HUES48 (cell line): Measurements from ENCODE around the gene COA1.
"Not testable (repeated sequence)": the region's sequence is repeated elsewhere in the genome, so short reads cannot be mapped to it uniquely, and the experiment has no call there.

Experiments
- H3K27ac ChIP-seq: one replicate; pipeline ENCODE4 v1.7.0; 2013; ENCODE audit warnings: low read depth, low read length, inconsistent platforms
- H3K27me3 ChIP-seq: 2 replicates; pipeline ENCODE4 v1.6.1; 2013; ENCODE audit warnings: mild to moderate bottlenecking, low read length; ENCODE audit not compliant: control insufficient read depth, insufficient read depth
- H3K36me3 ChIP-seq: 2 replicates; pipeline ENCODE4 v1.6.1; 2013; ENCODE audit warnings: low read length; ENCODE audit not compliant: control insufficient read depth, insufficient read depth
- H3K4me1 ChIP-seq: 2 replicates; pipeline ENCODE4 v1.6.1; 2013; ENCODE audit warnings: mild to moderate bottlenecking, low read length; ENCODE audit not compliant: control insufficient read depth, insufficient read depth
- H3K4me3 ChIP-seq: 2 replicates; pipeline ENCODE4 v1.5.1; 2013; ENCODE audit warnings: mild to moderate bottlenecking, low read depth, low read length
- H3K9ac ChIP-seq: 2 replicates; pipeline ENCODE4 v1.6.1; 2013; ENCODE audit warnings: mild to moderate bottlenecking, low read depth, low read length, moderate library complexity
- H3K9me3 ChIP-seq: 2 replicates; pipeline ENCODE4 v1.6.1; 2013; ENCODE audit warnings: low read length; ENCODE audit not compliant: control insufficient read depth, insufficient read depth

Gene COA1

DNA sequence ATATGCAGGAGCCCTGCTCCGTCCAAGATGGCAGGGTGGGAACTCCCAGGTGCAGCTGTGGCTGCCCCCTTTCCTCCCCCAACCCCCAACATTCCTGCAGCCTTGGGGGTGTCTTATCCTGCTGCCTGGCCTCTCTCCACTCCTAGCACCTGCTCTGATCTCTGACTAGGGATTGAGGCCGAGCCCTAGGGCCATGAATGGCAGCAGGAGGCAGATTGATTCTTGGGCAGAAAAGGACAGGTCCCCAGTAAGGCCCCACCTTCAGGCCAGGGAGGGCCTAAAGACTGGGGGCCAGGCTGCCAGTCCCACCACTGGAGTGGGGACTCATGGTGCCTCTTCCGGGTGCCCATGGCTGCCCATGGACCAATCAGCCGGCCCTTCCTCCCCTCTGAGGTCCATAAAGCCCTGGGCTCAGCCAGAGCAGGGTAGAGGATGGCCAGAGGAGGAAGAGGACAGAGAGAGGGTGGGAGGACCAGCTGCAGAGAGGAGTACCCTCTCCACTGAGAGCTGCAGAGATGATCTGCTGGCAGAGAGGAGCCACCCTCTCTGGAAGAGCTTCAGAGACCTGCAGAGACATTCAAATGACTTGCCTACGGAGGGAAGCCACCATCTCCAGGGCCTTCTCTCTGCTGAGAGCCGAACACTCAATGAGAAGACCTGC, 8.3 kb upstream of the COA1 start:
- Histone ChIP-seq H3K4me1 (no peaks in the 10 kb centered on the region), H3K27ac (no peak overlapping the region), H3K9me3 (no peaks in the 10 kb centered on the region), H3K36me3 (no peaks in the 10 kb centered on the region), H3K4me3 (no peak overlapping the region), H3K9ac (no peak overlapping the region), H3K27me3 (no peaks in the 10 kb centered on the region)

DNA sequence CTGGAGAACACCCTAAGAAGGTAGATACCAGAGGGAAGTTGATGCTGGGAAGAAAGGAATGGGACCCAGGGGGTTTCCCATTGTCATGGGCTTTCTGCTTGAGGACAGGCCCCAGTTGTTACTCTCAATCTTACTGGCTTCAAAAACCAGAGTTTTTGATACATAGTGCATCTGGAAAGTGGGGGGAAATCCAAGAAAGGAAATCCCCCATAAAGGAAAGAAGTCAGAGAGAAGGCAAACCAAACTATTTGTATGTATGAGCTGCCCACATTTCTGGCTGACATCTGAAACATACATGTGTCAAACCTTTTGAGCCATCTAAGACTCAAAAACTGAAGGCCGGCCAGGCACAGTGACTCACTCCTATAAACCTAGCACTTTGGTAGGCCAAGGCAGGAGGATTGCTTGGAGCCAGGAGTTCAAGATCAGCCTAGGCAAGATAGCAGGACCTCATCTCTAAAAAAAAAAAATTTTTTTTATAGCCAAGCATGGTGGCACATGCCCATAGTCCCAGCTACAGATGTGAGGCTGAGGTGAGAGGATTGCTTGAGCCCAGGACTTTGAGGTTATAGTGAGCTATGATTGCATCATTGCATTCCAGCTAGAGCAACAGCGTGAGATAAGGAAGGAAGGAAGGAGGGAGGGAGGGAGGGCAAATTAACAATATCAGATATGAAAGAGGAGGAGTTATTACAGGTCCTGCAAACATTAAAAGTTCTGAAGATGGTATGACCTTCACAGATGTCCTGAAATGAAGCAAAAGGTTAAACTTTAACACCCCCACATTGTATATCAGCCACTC, 6.7 kb upstream of the COA1 start:
- Histone ChIP-seq H3K9ac (no peak overlapping the region), H3K4me1 (no peaks in the 10 kb centered on the region), H3K27me3 (no peaks in the 10 kb centered on the region), H3K36me3 (no peaks in the 10 kb centered on the region), H3K27ac (no peak overlapping the region), H3K4me3 (no peak overlapping the region), H3K9me3 (no peaks in the 10 kb centered on the region)

DNA sequence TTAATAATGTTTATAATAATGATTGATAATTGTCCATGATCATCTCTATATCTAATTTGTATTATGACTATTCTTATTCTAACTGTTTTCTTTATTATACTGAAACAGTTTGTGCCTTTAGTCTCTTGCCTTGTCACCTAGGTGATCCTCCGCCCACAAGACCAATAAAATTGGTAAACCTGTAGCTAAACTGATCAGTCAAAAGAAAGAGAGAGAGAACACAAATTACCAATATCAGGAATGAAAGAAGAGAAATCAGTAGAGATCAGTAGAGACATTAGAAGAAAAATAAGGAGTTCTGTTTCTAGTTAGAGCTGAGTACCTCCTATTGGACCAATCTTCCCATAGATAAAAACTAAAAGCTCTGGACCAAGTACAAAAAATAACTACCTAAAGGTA, 6.1 kb upstream of the COA1 start:
- no peak overlapping the region for H3K9ac ChIP-seq
- H3K4me3 ChIP-seq, result no peak overlapping the region
- H3K9me3 ChIP-seq, result no peaks in the 10 kb centered on the region
- no peaks in the 10 kb centered on the region for H3K36me3 ChIP-seq
- H3K27me3 ChIP-seq, result no peaks in the 10 kb centered on the region
- no peaks in the 10 kb centered on the region for H3K4me1 ChIP-seq
- H3K27ac ChIP-seq, result no peak overlapping the region

DNA sequence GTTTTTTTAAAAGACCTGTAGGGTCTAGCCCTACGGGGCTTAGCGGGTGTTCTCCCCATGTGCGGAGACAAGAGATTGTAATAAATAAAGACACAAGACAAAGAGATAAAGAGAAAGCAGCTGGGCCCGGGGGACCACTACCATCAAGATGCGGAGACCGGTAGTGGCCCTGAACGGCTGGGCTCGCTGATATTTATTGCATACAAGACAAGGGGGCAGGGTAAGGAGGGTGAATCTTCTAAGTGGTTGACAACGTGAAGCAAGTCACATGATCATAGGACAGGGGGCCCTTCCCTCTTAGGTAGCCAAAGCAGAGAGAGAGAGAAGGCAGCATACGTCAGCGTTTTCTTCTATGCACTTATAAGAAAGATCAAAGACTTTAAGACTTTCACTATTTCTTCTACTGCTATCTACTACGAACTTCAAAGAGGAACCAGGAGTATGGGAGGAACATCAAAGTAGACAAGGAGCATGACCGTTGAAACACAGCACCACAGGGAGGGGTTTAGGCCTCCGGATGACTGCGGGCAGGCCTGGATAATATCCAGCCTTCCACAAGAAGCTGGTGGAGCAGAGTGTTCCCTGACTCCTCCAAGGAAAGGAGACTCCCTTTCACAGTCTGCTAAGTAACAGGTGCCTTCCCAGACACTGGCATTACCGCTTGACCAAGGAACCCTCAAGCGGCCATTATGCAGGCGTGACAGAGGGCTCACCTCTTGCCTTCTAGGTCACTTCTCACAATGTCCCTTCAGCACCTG, 5.4 kb upstream of the COA1 start:
- H3K9me3 ChIP-seq, H3K4me3 ChIP-seq, H3K4me1 ChIP-seq, H3K9ac ChIP-seq, H3K27ac ChIP-seq, H3K36me3 ChIP-seq, H3K27me3 ChIP-seq: not testable (repeated sequence)

DNA sequence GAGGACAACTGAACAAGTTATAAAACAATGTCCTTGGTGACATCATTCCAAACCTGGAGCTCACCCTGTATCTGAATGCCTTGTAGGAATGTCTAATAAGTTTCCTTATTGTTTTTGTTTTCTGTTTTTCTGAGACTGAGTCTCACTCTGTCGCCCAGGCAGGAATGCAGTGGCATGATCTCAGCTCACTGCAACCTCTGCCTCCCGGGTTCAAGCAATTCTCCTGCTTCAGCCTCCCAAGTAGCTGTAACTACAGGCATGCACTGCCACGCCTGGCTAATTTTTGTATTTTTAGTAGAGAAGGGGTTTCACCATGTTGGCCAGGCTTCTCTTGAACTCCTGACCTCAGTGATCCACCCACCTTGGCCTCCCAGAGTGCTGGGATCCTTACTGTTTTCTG, 2.2 kb upstream of the COA1 start:
- H3K9ac ChIP-seq, H3K36me3 ChIP-seq, H3K27ac ChIP-seq, H3K4me1 ChIP-seq, H3K27me3 ChIP-seq, H3K4me3 ChIP-seq, H3K9me3 ChIP-seq: not testable (repeated sequence)

DNA sequence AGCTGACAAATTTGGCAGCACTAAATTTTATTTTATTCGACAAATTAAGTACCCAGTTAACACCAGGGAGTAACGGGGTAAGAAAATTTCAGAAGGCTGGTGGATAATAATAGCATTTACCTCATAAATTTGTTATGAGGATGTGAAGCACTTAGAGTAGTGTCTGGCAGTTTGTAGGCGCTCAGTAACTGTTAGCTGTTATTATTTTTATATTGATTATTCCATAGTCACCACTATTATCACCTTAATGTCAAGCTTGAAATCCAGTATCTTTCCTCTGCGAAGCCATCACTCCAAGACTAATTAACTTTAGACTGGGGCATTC, 563 bp upstream of the COA1 start:
- no peaks in the 10 kb centered on the region for H3K9me3 ChIP-seq
- peak overlapping the region; percentile 79 for H3K27ac ChIP-seq
- H3K4me3 ChIP-seq, result peak overlapping the region; percentile 97
- peaks cover 9% of the 10 kb centered on the region for H3K4me1 ChIP-seq
- H3K36me3 ChIP-seq, result no peaks in the 10 kb centered on the region
- no peaks in the 10 kb centered on the region for H3K27me3 ChIP-seq
- peak overlapping the region; percentile 87 for H3K9ac ChIP-seq

DNA sequence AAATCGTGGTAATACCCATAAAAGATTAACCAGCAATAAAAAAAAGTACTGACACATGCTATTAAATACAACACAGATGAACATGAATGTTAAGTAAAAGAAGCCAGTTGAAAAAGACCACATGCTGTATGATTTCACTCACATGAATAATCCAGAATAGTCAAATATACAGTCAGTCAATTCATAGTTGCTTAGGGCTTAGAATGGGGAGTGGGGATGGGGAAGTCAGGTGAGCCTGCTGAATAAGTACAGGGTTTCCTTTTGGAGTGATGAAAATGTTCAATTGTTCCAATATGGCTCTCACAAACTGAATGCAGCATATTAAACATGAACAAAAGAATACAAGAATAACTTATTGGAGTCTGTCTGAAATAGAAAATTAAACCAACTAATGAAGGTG, 1.8 kb downstream of the COA1 start:
- no peak overlapping the region for H3K4me3 ChIP-seq
- no peaks in the 10 kb centered on the region for H3K9me3 ChIP-seq
- no peaks in the 10 kb centered on the region for H3K36me3 ChIP-seq
- no peak overlapping the region for H3K9ac ChIP-seq
- peaks cover 9% of the 10 kb centered on the region for H3K4me1 ChIP-seq
- no peak overlapping the region for H3K27ac ChIP-seq
- no peaks in the 10 kb centered on the region for H3K27me3 ChIP-seq

DNA sequence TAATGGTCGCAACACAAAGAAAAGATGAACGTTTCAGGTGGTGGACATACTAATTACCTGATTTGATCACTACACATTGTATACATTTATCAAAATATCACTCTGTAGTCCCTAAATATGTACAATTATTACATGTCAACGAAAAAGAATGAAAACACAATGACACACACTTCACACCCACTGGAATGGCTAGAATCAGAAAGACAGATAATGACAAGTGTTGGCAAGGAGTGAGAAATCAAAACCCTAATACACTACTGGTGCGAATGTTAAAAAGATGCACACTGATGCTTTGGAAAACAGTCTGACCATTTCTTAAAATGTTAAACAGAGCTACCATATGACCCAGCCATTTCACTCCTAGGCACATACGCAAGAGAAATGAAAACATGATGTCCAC, 2.3 kb downstream of the COA1 start:
- H3K4me3 ChIP-seq, result no peak overlapping the region
- H3K27ac ChIP-seq, result no peak overlapping the region
- H3K4me1 ChIP-seq, result peaks cover 9% of the 10 kb centered on the region
- H3K9ac ChIP-seq, result no peak overlapping the region
- H3K27me3 ChIP-seq, result no peaks in the 10 kb centered on the region
- no peaks in the 10 kb centered on the region for H3K9me3 ChIP-seq
- H3K36me3 ChIP-seq, result no peaks in the 10 kb centered on the region

DNA sequence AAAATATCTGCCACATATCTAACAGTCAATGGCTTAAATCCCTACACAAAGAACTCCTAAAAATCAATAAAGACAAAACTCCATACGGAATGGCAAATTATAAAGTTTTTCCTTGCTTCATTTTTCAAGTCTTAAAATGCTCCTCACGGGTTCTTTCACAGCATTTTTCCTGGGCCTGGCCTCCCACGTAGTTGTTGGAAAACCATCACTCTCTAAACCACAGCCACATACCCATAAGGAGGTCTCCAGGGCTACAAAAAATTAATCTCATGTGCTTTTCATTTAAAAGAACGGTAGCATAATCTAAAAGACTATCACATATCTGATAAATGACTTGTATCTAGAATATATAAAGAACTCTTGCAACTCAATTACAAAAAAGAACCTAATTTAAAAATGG, 2.9 kb downstream of the COA1 start:
- H3K4me3 ChIP-seq, result no peak overlapping the region
- H3K27ac ChIP-seq, result no peak overlapping the region
- H3K36me3 ChIP-seq, result no peaks in the 10 kb centered on the region
- H3K9ac ChIP-seq, result no peak overlapping the region
- no peaks in the 10 kb centered on the region for H3K27me3 ChIP-seq
- peaks cover 9% of the 10 kb centered on the region for H3K4me1 ChIP-seq
- no peaks in the 10 kb centered on the region for H3K9me3 ChIP-seq

DNA sequence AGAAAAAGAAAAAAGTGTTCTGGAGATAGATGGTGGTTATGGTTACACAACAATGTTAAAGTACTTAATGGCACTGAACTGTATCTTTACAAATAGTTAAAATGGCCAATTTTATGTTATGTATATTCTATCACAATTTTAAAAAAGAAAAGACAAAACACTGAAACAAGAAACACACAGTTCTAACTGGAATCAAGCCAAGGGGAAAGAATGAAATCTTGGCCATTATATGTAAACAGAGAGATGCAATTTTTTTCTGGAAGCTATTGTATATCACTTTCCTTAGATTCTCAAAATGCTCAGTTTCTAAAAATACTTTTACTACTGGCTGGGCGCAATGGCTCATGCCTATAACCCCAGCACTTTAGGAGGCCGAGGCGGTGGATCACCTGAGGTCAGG, 4.1 kb downstream of the COA1 start:
- no peak overlapping the region for H3K4me3 ChIP-seq
- H3K27ac ChIP-seq, result no peak overlapping the region
- no peaks in the 10 kb centered on the region for H3K9me3 ChIP-seq
- H3K9ac ChIP-seq, result no peak overlapping the region
- peaks cover 9% of the 10 kb centered on the region for H3K4me1 ChIP-seq
- no peaks in the 10 kb centered on the region for H3K27me3 ChIP-seq
- 0 out of 2 replicates have a peak, but pooled peaks cover 5% of the 10 kb centered on the region for H3K36me3 ChIP-seq

DNA sequence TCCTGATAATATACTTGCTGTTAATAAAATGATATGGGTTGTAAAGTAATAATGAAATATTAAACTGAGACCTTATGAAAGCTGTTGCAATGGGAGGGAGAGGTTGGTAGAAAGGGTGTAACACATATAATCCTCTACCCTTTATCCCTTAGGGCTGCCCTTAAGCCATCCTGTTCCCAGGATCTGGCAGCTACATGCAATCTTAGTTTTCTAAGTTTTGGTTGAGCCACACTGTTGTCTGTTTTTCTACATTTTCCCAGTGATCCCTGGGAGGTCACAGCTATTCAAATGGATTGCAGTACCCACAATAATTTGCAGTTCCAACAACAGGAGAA, 6.3 kb downstream of the COA1 start:
- Histone ChIP-seq H3K9me3 (no peaks in the 10 kb centered on the region), H3K9ac (no peak overlapping the region), H3K27me3 (no peaks in the 10 kb centered on the region), H3K36me3 (0 out of 2 replicates have a peak, but pooled peaks cover 5% of the 10 kb centered on the region), H3K4me1 (peaks cover 3% of the 10 kb centered on the region; the same call in 1 of the 2 replicates), H3K27ac (no peak overlapping the region), H3K4me3 (no peak overlapping the region)
